Activated T-cell treated with anti-CD3 and anti-CD28 coated beads, Interleukin-2, amount 50 U/mL, for 4 hours (primary cell): ENCODE results near the gene UTS2R. TPM values are rescaled to one million over a fixed set of nuclear protein-coding genes. Genes with fewer than 3 reads are reported as not detected.
"Not testable (repeated sequence)": the region's sequence is repeated elsewhere in the genome, so short reads cannot be mapped to it uniquely, and the experiment has no call there.

Experiments used
- ATAC-seq, 2 donors: fragments of 200-7000 bp; cut with Tn5 transposase; one replicate each; pipeline ENCODE4 v1.10.0; 2021
- DNase-seq: peaks from one replicate; pipeline ENCODE4 v3.0.0-alpha.2; 2020
- H3K27me3 Mint-ChIP-seq: one replicate; pipeline ENCODE4 v1.8.0; 2021; ENCODE audit warnings: low read depth, mixed read lengths
- H3K36me3 Mint-ChIP-seq: one replicate; pipeline ENCODE4 v1.8.0; 2022; ENCODE audit warnings: mixed read lengths; ENCODE audit not compliant: insufficient read depth
- H3K4me1 Mint-ChIP-seq: one replicate; pipeline ENCODE4 v1.8.0; 2021; ENCODE audit warnings: low read depth, mixed read lengths
- H3K4me3 Mint-ChIP-seq: one replicate; pipeline ENCODE4 v1.8.0; 2021; ENCODE audit warnings: mild to moderate bottlenecking, moderate library complexity, mixed read lengths
- H3K9me3 Mint-ChIP-seq: one replicate; pipeline ENCODE4 v1.8.0; 2021; ENCODE audit warnings: mixed read lengths
- total RNA-seq, 3 donors: library from RNA; stranded (reverse); gene quantifications; one replicate each; pipeline ENCODE4 v1.2.1, GENCODE V29; 2021

Gene UTS2R
- total RNA-seq, 3 donors from 2014 or later: not detected

GRCh38 chr17:82345151-82345976 lies 26.2 kb upstream of the UTS2R start:
- Mint-ChIP-seq H3K27me3 (peaks cover 1% of the 10 kb centered on the region), H3K36me3 (no peaks in the 10 kb centered on the region), H3K4me3 (no peak overlapping the region), H3K4me1 (peaks cover 6% of the 10 kb centered on the region), H3K9me3 (no peaks in the 10 kb centered on the region)
- no peak for DNase-seq
- ATAC-seq: no peak

GRCh38 chr17:82346342-82347300 lies 24.9 kb upstream of the UTS2R start:
- Mint-ChIP-seq H3K4me3 (no peak overlapping the region), H3K36me3 (no peaks in the 10 kb centered on the region), H3K4me1 (peaks cover 6% of the 10 kb centered on the region), H3K27me3 (peaks cover 1% of the 10 kb centered on the region), H3K9me3 (no peaks in the 10 kb centered on the region)
- ATAC-seq: no peak
- DNase-seq: no peak

GRCh38 chr17:82347994-82348393 lies 23.6 kb upstream of the UTS2R start:
- ATAC-seq, H3K4me1 Mint-ChIP-seq, H3K4me3 Mint-ChIP-seq, DNase-seq, H3K9me3 Mint-ChIP-seq, H3K36me3 Mint-ChIP-seq, H3K27me3 Mint-ChIP-seq: not testable (repeated sequence)

- Mint-ChIP-seq H3K4me3 (no peak overlapping the region), H3K36me3 (no peaks in the 10 kb centered on the region), H3K27me3 (peaks cover 1% of the 10 kb centered on the region), H3K4me1 (peaks cover 6% of the 10 kb centered on the region), H3K9me3 (no peaks in the 10 kb centered on the region)
- no peak for DNase-seq
- no peak for ATAC-seq
Measured at GRCh38 chr17:82348434-82348833, 23.1 kb upstream of the UTS2R start.

- Mint-ChIP-seq H3K9me3 (no peaks in the 10 kb centered on the region), H3K4me1 (peaks cover 6% of the 10 kb centered on the region), H3K4me3 (no peak overlapping the region), H3K36me3 (no peaks in the 10 kb centered on the region), H3K27me3 (peaks cover 1% of the 10 kb centered on the region)
- no peak for ATAC-seq
- DNase-seq: no peak
Measured at GRCh38 chr17:82348866-82349265, 22.7 kb upstream of the UTS2R start.

- Mint-ChIP-seq H3K9me3 (no peaks in the 10 kb centered on the region), H3K4me1 (peaks cover 6% of the 10 kb centered on the region), H3K4me3 (no peak overlapping the region), H3K36me3 (no peaks in the 10 kb centered on the region), H3K27me3 (peaks cover 1% of the 10 kb centered on the region)
- DNase-seq (no peak), ATAC-seq (no peak)
Measured at GRCh38 chr17:82349287-82349701, 22.3 kb upstream of the UTS2R start.

- Mint-ChIP-seq H3K4me1 (peaks cover 6% of the 10 kb centered on the region), H3K9me3 (no peaks in the 10 kb centered on the region), H3K4me3 (no peak overlapping the region), H3K27me3 (peaks cover 6% of the 10 kb centered on the region), H3K36me3 (no peaks in the 10 kb centered on the region)
- ATAC-seq (peak in 1 of 2 donors; percentile 58), DNase-seq (no peak)
Measured at GRCh38 chr17:82350182-82351030, 21.2 kb upstream of the UTS2R start.

GRCh38 chr17:82351254-82351712 lies 20.3 kb upstream of the UTS2R start:
- Mint-ChIP-seq H3K4me1 (peaks cover 5% of the 10 kb centered on the region), H3K9me3 (no peaks in the 10 kb centered on the region), H3K36me3 (no peaks in the 10 kb centered on the region), H3K27me3 (peaks cover 8% of the 10 kb centered on the region), H3K4me3 (no peak overlapping the region)
- ATAC-seq: no peak
- DNase-seq: no peak

- no peaks in the 10 kb centered on the region for H3K9me3 Mint-ChIP-seq
- H3K4me3 Mint-ChIP-seq: no peak overlapping the region
Measured at GRCh38 chr17:82351713-82352488, 19.7 kb upstream of the UTS2R start.

GRCh38 chr17:82353484-82353883 lies 18.1 kb upstream of the UTS2R start:
- Mint-ChIP-seq H3K4me1 (peaks cover 4% of the 10 kb centered on the region), H3K4me3 (no peak overlapping the region), H3K36me3 (no peaks in the 10 kb centered on the region), H3K9me3 (no peaks in the 10 kb centered on the region), H3K27me3 (peaks cover 11% of the 10 kb centered on the region)
- DNase-seq (no peak), ATAC-seq (no peak)

More at GRCh38 chr17:82351713-82352488, 19.7 kb upstream of the UTS2R start:
- Mint-ChIP-seq H3K4me1 (no peaks in the 10 kb centered on the region), H3K27me3 (peaks cover 8% of the 10 kb centered on the region), H3K36me3 (no peaks in the 10 kb centered on the region)
- ATAC-seq (peak; percentile 89 to 90), DNase-seq (peak; percentile 83)

GRCh38 chr17:82354804-82355308 lies 16.7 kb upstream of the UTS2R start:
- Mint-ChIP-seq H3K9me3 (no peaks in the 10 kb centered on the region), H3K36me3 (no peaks in the 10 kb centered on the region), H3K4me1 (peaks cover 8% of the 10 kb centered on the region), H3K4me3 (no peak overlapping the region), H3K27me3 (peaks cover 14% of the 10 kb centered on the region)
- ATAC-seq: no peak
- DNase-seq: no peak

GRCh38 chr17:82355770-82356427 lies 15.7 kb upstream of the UTS2R start:
- no peaks in the 10 kb centered on the region for H3K36me3 Mint-ChIP-seq
- peaks cover 8% of the 10 kb centered on the region for H3K4me1 Mint-ChIP-seq
- H3K4me3 Mint-ChIP-seq: no peak overlapping the region
- ATAC-seq: no peak
- H3K27me3 Mint-ChIP-seq: peaks cover 14% of the 10 kb centered on the region
- H3K9me3 Mint-ChIP-seq: no peaks in the 10 kb centered on the region
- no peak for DNase-seq
